A549 (cell line): ENCODE measurements around the gene CNNM2. TPM values are rescaled to one million over a fixed set of nuclear protein-coding genes. Genes with fewer than 3 reads are reported as not detected.

Source experiments
- ATAC-seq, 2 experiments: fragments of 200-7000 bp in 1 of 2; fragments of >200 bp in 1 of 2; cut with Nextera tagmentation in 1 of 2; cut with Tn5 transposase in 1 of 2; 3 replicates each; pipeline versions ENCODE4 v1.8.0 to v1.9.1; 2018 to 2020; ENCODE audit warnings: mild to moderate bottlenecking in 1 of 2, moderate library complexity in 1 of 2
- CTCF ChIA-PET: fragments of 300-600 bp; sonication (Branson Sonifier 250); formaldehyde crosslinking; extraction: SDS; loops from one replicate; lab custom pipeline; 2021; ENCODE audit warnings: antibody characterized with exemption, inconsistent platforms; lab: Yijun Ruan, JAX
- POLR2A ChIA-PET: fragments of 350-600 bp; formaldehyde crosslinking; extraction: SDS; loops from one replicate; lab custom pipeline; 2021; ENCODE audit warnings: antibody characterized with exemption, inconsistent platforms; lab: Yijun Ruan, JAX
- DNase-seq, 2 experiments: peaks; one replicate each; pipeline versions ENCODE4 v3.0.0 to v3.0.0-alpha.2; 2011 to 2016; ENCODE audit warnings: low read depth in 1 of 2, low spot score in 1 of 2
- FAIRE-seq: peaks from 2 replicates; lab custom pipeline; 2011; peaks lifted over from hg19 to GRCh38; lab: Jason Lieb, UNC
- H3K27ac ChIP-seq, 2 experiments: fragments of >200 bp; sonication (Bioruptor Twin); formaldehyde crosslinking; 3 replicates each; pipeline ENCODE4 v1.5.1; 2016 to 2017
- H3K4me1 ChIP-seq: fragments of >200 bp; sonication (Bioruptor Twin); formaldehyde crosslinking; 3 replicates; pipeline ENCODE4 v1.6.1; 2016
- H3K4me2 ChIP-seq: fragments of >200 bp; sonication (Bioruptor Twin); formaldehyde crosslinking; 3 replicates; pipeline ENCODE4 v1.6.1; 2016
- H3K4me3 ChIP-seq: fragments of >200 bp; sonication (Bioruptor Twin); formaldehyde crosslinking; 3 replicates; pipeline ENCODE4 v1.5.1; 2016
- H3K9me3 ChIP-seq: fragments of >200 bp; sonication (Bioruptor Twin); formaldehyde crosslinking; 3 replicates; pipeline ENCODE4 v1.6.1; 2016
- BCL3 ChIP-seq: fragments of >200 bp; sonication (Bioruptor Twin); formaldehyde crosslinking; IDR thresholded peaks from 3 replicates; pipeline ENCODE4 v1.6.1; 2016
- CBX8 ChIP-seq: fragments of 200-600 bp; sonication (generic); IDR thresholded peaks from 2 replicates; pipeline ENCODE4 v1.6.1; 2016
- CEBPB ChIP-seq, 2 experiments: fragments of >200 bp in 1 of 2; sonication (Bioruptor Twin) in 1 of 2; formaldehyde crosslinking in 1 of 2; IDR thresholded peaks; 2 replicates each; pipeline ENCODE4 v1.6.1; 2012 to 2016
- CHD2 ChIP-seq: fragments of 150-350 bp; IDR thresholded peaks from 2 replicates; pipeline ENCODE4 v1.6.1; 2014; ENCODE audit warnings: low read length; ENCODE audit not compliant: partially characterized antibody
- EHMT2 ChIP-seq: fragments of 200-600 bp; sonication (generic); IDR thresholded peaks from 2 replicates; pipeline ENCODE4 v1.6.1; 2016; ENCODE audit warnings: antibody characterized with exemption, low read depth, mild to moderate bottlenecking, moderate library complexity
- EP300 ChIP-seq, 2 experiments: fragments of >200 bp; sonication (Bioruptor Twin); formaldehyde crosslinking; IDR thresholded peaks; 2 replicates in 1 of 2; 3 replicates in 1 of 2; pipeline ENCODE4 v1.6.1; 2016 to 2017
- ESRRA ChIP-seq: fragments of 150-350 bp; IDR thresholded peaks from 2 replicates; pipeline ENCODE4 v1.6.1; 2014; ENCODE audit warnings: mild to moderate bottlenecking, low read length, borderline replicate concordance
- FOSL2 ChIP-seq, 2 experiments: fragments of 450-650 bp in 1 of 2; fragments of >200 bp in 1 of 2; sonication (Bioruptor Twin) in 1 of 2; formaldehyde crosslinking; IDR thresholded peaks; 2 replicates each; pipeline versions ENCODE4 v1.5.0 to v1.6.1; 2016 to 2020; ENCODE audit warnings: mild to moderate bottlenecking in 1 of 2, moderate library complexity in 1 of 2
- GATA3 ChIP-seq: IDR thresholded peaks from 2 replicates; pipeline ENCODE4 v1.6.1; 2012; ENCODE audit warnings: borderline replicate concordance
- HOXB5 ChIP-seq: fragments of 250-450 bp; sonication (Bioruptor Pico); IDR thresholded peaks from 2 replicates; pipeline ENCODE4 v1.5.0; 2020; ENCODE audit warnings: mild to moderate bottlenecking, moderate library complexity
- JUN ChIP-seq, 2 experiments: fragments of >200 bp; sonication (Bioruptor Twin); formaldehyde crosslinking; IDR thresholded peaks; 2 replicates in 1 of 2; 3 replicates in 1 of 2; pipeline ENCODE4 v1.6.1; 2016 to 2017
- JUNB ChIP-seq: fragments of >200 bp; sonication (Bioruptor Twin); formaldehyde crosslinking; IDR thresholded peaks from 2 replicates; pipeline ENCODE4 v1.6.1; 2016
- MAFK ChIP-seq: fragments of 450-650 bp; IDR thresholded peaks from 2 replicates; pipeline ENCODE4 v1.6.1; 2014; ENCODE audit not compliant: partially characterized antibody
- MAZ ChIP-seq: fragments of 150-350 bp; IDR thresholded peaks from 2 replicates; pipeline ENCODE4 v1.6.1; 2014; ENCODE audit warnings: antibody characterized with exemption, low read depth, low read length, borderline replicate concordance
- MYC ChIP-seq: IDR thresholded peaks from 2 replicates; pipeline ENCODE4 v1.6.1; 2012; ENCODE audit warnings: mild to moderate bottlenecking, inconsistent platforms, low read length, improper control_type of control experiment, borderline replicate concordance
- NFE2L2 ChIP-seq: fragments of 150-350 bp; conservative IDR thresholded peaks from 2 replicates; pipeline ENCODE4 v1.6.1; 2014; ENCODE audit warnings: low read length
- NPAS2 ChIP-seq: fragments of 250-450 bp; sonication (Bioruptor Pico); IDR thresholded peaks from 2 replicates; pipeline ENCODE4 v1.8.0; 2022; ENCODE audit warnings: mild to moderate bottlenecking, moderate library complexity, borderline replicate concordance
- PBX3 ChIP-seq: IDR thresholded peaks from 2 replicates; pipeline ENCODE4 v1.6.1; 2012
- PHF8 ChIP-seq: fragments of 200-600 bp; sonication (generic); IDR thresholded peaks from 2 replicates; pipeline ENCODE4 v1.6.1; 2016; ENCODE audit warnings: low read depth, mild to moderate bottlenecking, antibody characterized with exemption, moderate library complexity, borderline replicate concordance
- POLR2A ChIP-seq: IDR thresholded peaks from 2 replicates; pipeline ENCODE4 v1.6.1; 2012; ENCODE audit warnings: mild to moderate bottlenecking, low read length
- POLR2AphosphoS2 ChIP-seq: conservative IDR thresholded peaks from 2 replicates; pipeline ENCODE4 v1.6.1; 2012; ENCODE audit warnings: low read length, improper control_type of control experiment, inconsistent platforms
- RAD21 ChIP-seq, 2 experiments: fragments of >200 bp in 1 of 2; sonication (Bioruptor Twin) in 1 of 2; formaldehyde crosslinking in 1 of 2; IDR thresholded peaks in 1 of 2; conservative IDR thresholded peaks in 1 of 2; 2 replicates in 1 of 2; 3 replicates in 1 of 2; pipeline ENCODE4 v1.6.1; 2012 to 2018; ENCODE audit warnings: inconsistent platforms in 1 of 2
- SMC3 ChIP-seq: fragments of >200 bp; sonication (Bioruptor Twin); formaldehyde crosslinking; IDR thresholded peaks from 3 replicates; pipeline ENCODE4 v1.6.1; 2018; ENCODE audit warnings: inconsistent platforms
- ZC3H11A ChIP-seq: fragments of 450-650 bp; IDR thresholded peaks from 2 replicates; pipeline ENCODE4 v1.6.1; 2014; ENCODE audit warnings: antibody characterized with exemption, mild to moderate bottlenecking
- WGBS: methylation state at CpG from one replicate; pipeline ENCODE4 v1.1.6; 2017; ENCODE audit errors: missing lambda C conversion rate; 5-methylcytosine and 5-hydroxymethylcytosine counted together
- polyA plus RNA-seq, 4 experiments: library from polyadenylated mRNA; depleted of rRNA in 3 of 4; stranded (reverse); fragments of >200 nt; fragmentation: RNase III in 1 of 4; extraction: RNeasy Plus Mini Kit Qiagen cat#74134 plus additional on column Dnase treatment in 1 of 4; gene quantifications; 2 replicates in 3 of 4; 3 replicates in 1 of 4; pipeline ENCODE4 v1.2.3, GENCODE V29; 2011 to 2017

Gene CNNM2
- polyA plus RNA-seq, 2 of the 4 experiments (the other 2 are of a cell fraction): 6.4 to 6.9 TPM

- DNase-seq (peak; percentile 65 to 80), FAIRE-seq (no peak), ATAC-seq (peak; percentile 87 to 96)
- Histone ChIP-seq H3K4me2 (peak overlapping the region; percentile 46), H3K27ac (peak overlapping the region; percentile 53 to 80), H3K4me3 (no peak overlapping the region), H3K9me3 (no peaks in the 10 kb centered on the region), H3K4me1 (peaks cover 22% of the 10 kb centered on the region)
- ChIA-PET POLR2A (no interaction called here), CTCF (interaction anchor here (1.3 kb wide), 1 partner anchor 27 kb away, joined by 3 read pairs; no protein-coding TSS in a partner anchor)
- WGBS: 27% methylated on average over 5 of the region's 5 CpGs
- TF ChIP-seq NFE2L2 (no peak), EP300 (IDR thresholded peaks at IDR 0.05) (peak in 1 of 2 experiments; percentile 75; a peak in 2 of 5 replicates), SMC3 (0 out of 3 replicates have a peak, but pooled peaks have one; percentile 19), FOSL2 (IDR thresholded peaks at IDR 0.05) (no peak), FOSL2 (CRISPR knock-in tag; IDR thresholded peaks at IDR 0.05) (peak; percentile 25; the same call in 1 of the 2 replicates), GATA3 (0 out of 2 replicates have a peak, but pooled peaks have one; percentile 41), CEBPB (IDR thresholded peaks at IDR 0.05) (peak; percentile 30 to 46; a peak in 2 of 4 replicates), JUN (IDR thresholded peaks at IDR 0.05) (peak in 1 of 2 experiments; percentile 35; a peak in 1 of 5 replicates), BCL3 (0 out of 3 replicates have a peak, but pooled peaks have one; percentile 62), RAD21 (conservative IDR thresholded peaks at IDR 0.05 in 1 of 2, IDR thresholded peaks at IDR 0.05 in 1 of 2) (0 out of 5 replicates have a peak, but pooled peaks of 1 of the 2 experiments have one; percentile 18), POLR2A (no peak), HOXB5 (CRISPR knock-in tag) (no peak), JUNB (0 out of 2 replicates have a peak, but pooled peaks have one; percentile 34), MAFK (peak; percentile 47)
Observed at GRCh38 chr10:103021900-103022293, 103.8 kb downstream of the CNNM2 start.

- no peak overlapping the region; a peak in 1 of 6 replicates for H3K27ac ChIP-seq
- TF ChIP-seq CHD2 (no peak), ZC3H11A (no peak), PHF8 (no peak), CBX8 (no peak), FOSL2 (IDR thresholded peaks at IDR 0.05) (no peak), FOSL2 (CRISPR knock-in tag; IDR thresholded peaks at IDR 0.05) (no peak)
- H3K4me3 ChIP-seq: no peak overlapping the region
- FAIRE-seq: no peak
- no peak overlapping the region for H3K4me2 ChIP-seq
- DNase-seq: no peak
- ChIA-PET CTCF (no interaction called here), POLR2A (no interaction called here)
- no peaks in the 10 kb centered on the region for H3K9me3 ChIP-seq
- peaks cover 21% of the 10 kb centered on the region for H3K4me1 ChIP-seq
- no peak for ATAC-seq
- 67% methylated on average over 2 of the region's 2 CpGs for WGBS
Observed at GRCh38 chr10:103025696-103026095, 107.6 kb downstream of the CNNM2 start.

- 96% methylated on average over 2 of the region's 2 CpGs for WGBS
- ATAC-seq: no peak
- POLR2A ChIA-PET: no interaction called here
- TF ChIP-seq ESRRA (no peak), MAZ (no peak), EHMT2 (no peak), NPAS2 (CRISPR knock-in tag) (no peak), POLR2AphosphoS2 (no peak), JUNB (no peak), CEBPB (IDR thresholded peaks at IDR 0.05) (no peak), MYC (no peak), PBX3 (no peak), NFE2L2 (no peak)
- no peak for FAIRE-seq
- H3K9me3 ChIP-seq: no peaks in the 10 kb centered on the region
- H3K4me3 ChIP-seq: no peak overlapping the region
- H3K4me2 ChIP-seq: no peak overlapping the region
- CTCF ChIA-PET: no interaction called here
- H3K4me1 ChIP-seq: no peaks in the 10 kb centered on the region
- no peak overlapping the region for H3K27ac ChIP-seq
- no peak for DNase-seq
Observed at GRCh38 chr10:103038570-103038969, 120.5 kb downstream of the CNNM2 start.
